ENCODE data around the gene PI4KA. TPM values are rescaled to one million over a fixed set of nuclear protein-coding genes. Genes with fewer than 3 reads are reported as not detected.
"Not testable (repeated sequence)": the region's sequence is repeated elsewhere in the genome, so short reads cannot be mapped to it uniquely, and the experiment has no call there.

Gene PI4KA
- total RNA-seq, 2 experiments from 2014 or later = 103 to 113 TPM

GRCh38 chr22:20662524-20663036 is 196.0 kb downstream of the PI4KA start:
- H3K4me1 Mint-ChIP-seq; H3K4me3 Mint-ChIP-seq; CTCF ChIA-PET; POLR2A ChIA-PET; H3K9me3 Mint-ChIP-seq; H3K36me3 Mint-ChIP-seq (ENCODE audit: low read depth); DNase-seq: not testable (repeated sequence)
- Mint-ChIP-seq H3K27ac (peak overlapping the region; percentile 62), H3K27me3 (peaks cover 45% of the 10 kb centered on the region)

- peaks cover 46% of the 10 kb centered on the region for H3K27me3 Mint-ChIP-seq
- ChIA-PET POLR2A (no interaction called here), CTCF (no interaction called here)
- no peaks in the 10 kb centered on the region for H3K36me3 Mint-ChIP-seq (ENCODE audit: low read depth)
- no peak for DNase-seq
- H3K4me1 Mint-ChIP-seq = no peaks in the 10 kb centered on the region
- no peak overlapping the region for H3K4me3 Mint-ChIP-seq
- peaks cover 3% of the 10 kb centered on the region for H3K9me3 Mint-ChIP-seq
- H3K27ac Mint-ChIP-seq = peak overlapping the region; percentile 58
Measured at GRCh38 chr22:20661473-20661872, 197.1 kb downstream of the PI4KA start.

GRCh38 chr22:20660441-20661054 is 198.1 kb downstream of the PI4KA start:
- DNase-seq = no peak
- Mint-ChIP-seq H3K27me3 (peaks cover 44% of the 10 kb centered on the region), H3K9me3 (peaks cover 3% of the 10 kb centered on the region), H3K27ac (no peak overlapping the region), H3K4me3 (no peak overlapping the region), H3K4me1 (no peaks in the 10 kb centered on the region), H3K36me3 (ENCODE audit: low read depth) (no peaks in the 10 kb centered on the region)
- POLR2A ChIA-PET = no interaction called here
- CTCF ChIA-PET = no interaction called here

- no peaks in the 10 kb centered on the region for H3K36me3 Mint-ChIP-seq (ENCODE audit: low read depth)
- DNase-seq = no peak
- H3K27me3 Mint-ChIP-seq = peaks cover 44% of the 10 kb centered on the region
- no peaks in the 10 kb centered on the region for H3K4me1 Mint-ChIP-seq
- no peak overlapping the region for H3K4me3 Mint-ChIP-seq
- ChIA-PET CTCF (no interaction called here), POLR2A (no interaction called here)
- peaks cover 3% of the 10 kb centered on the region for H3K9me3 Mint-ChIP-seq
- H3K27ac Mint-ChIP-seq = no peak overlapping the region
Measured at GRCh38 chr22:20659920-20660319, 198.7 kb downstream of the PI4KA start.

- Mint-ChIP-seq H3K36me3 (ENCODE audit: low read depth) (no peaks in the 10 kb centered on the region), H3K9me3 (peaks cover 3% of the 10 kb centered on the region), H3K4me1 (no peaks in the 10 kb centered on the region), H3K4me3 (no peak overlapping the region), H3K27me3 (peaks cover 44% of the 10 kb centered on the region), H3K27ac (no peak overlapping the region)
- ChIA-PET POLR2A (no interaction called here), CTCF (no interaction called here)
- no peak for DNase-seq
Measured at GRCh38 chr22:20659258-20659657, 199.4 kb downstream of the PI4KA start.

- Mint-ChIP-seq H3K4me3 (no peak overlapping the region), H3K9me3 (peaks cover 3% of the 10 kb centered on the region), H3K27me3 (peaks cover 44% of the 10 kb centered on the region), H3K4me1 (no peaks in the 10 kb centered on the region), H3K27ac (no peak overlapping the region), H3K36me3 (ENCODE audit: low read depth) (no peaks in the 10 kb centered on the region)
- POLR2A ChIA-PET = no interaction called here
- CTCF ChIA-PET = no interaction called here
- no peak for DNase-seq
Measured at GRCh38 chr22:20658433-20659222, 200.0 kb downstream of the PI4KA start.

GRCh38 chr22:20657963-20658362 is 200.6 kb downstream of the PI4KA start:
- Mint-ChIP-seq H3K27ac (no peak overlapping the region), H3K27me3 (peaks cover 41% of the 10 kb centered on the region), H3K9me3 (no peaks in the 10 kb centered on the region), H3K4me1 (no peaks in the 10 kb centered on the region), H3K4me3 (no peak overlapping the region), H3K36me3 (ENCODE audit: low read depth) (no peaks in the 10 kb centered on the region)
- CTCF ChIA-PET = no interaction called here
- POLR2A ChIA-PET = no interaction called here
- DNase-seq = no peak

Other genes starting within 250 kb of the PI4KA start
- not detected for gene SERPIND1, start 84.7 kb downstream of the PI4KA start, total RNA-seq
- gene SNAP29, start 196 bp upstream of the PI4KA start, total RNA-seq = 10 to 100 TPM; 29.6 to 36.0 TPM
- gene CRKL, start 58.6 kb upstream of the PI4KA start, total RNA-seq = 10 to 100 TPM; 82.2 to 87.2 TPM
- under 1 TPM in 1 of 2 experiments, not detected in 1; 0.25 TPM for gene AIFM3, start 108.4 kb upstream of the PI4KA start, total RNA-seq
- gene LZTR1, start 123.5 kb upstream of the PI4KA start, total RNA-seq = 10 to 100 TPM; 62.0 to 66.4 TPM
- gene THAP7, start 143.3 kb upstream of the PI4KA start, total RNA-seq = 10 to 100 TPM; 29.1 to 29.8 TPM
- gene P2RX6, start 156.4 kb upstream of the PI4KA start, total RNA-seq = under 1 TPM; 0.27 TPM
- gene SLC7A4, start 173.8 kb upstream of the PI4KA start, total RNA-seq = under 1 TPM in 1 of 2 experiments, not detected in 1; 0.07 TPM
- not detected for gene LRRC74B, start 187.1 kb upstream of the PI4KA start, total RNA-seq